ENCODE results near the gene SPEM1. TPM values are rescaled to one million over a fixed set of nuclear protein-coding genes. Genes with fewer than 3 reads are reported as not detected.

The SPEM1 gene
- total RNA-seq, 1 experiment from 2014 or later = 1.1 TPM

GRCh38 chr17:7382901-7383300, 37.2 kb upstream of the SPEM1 start:
- H3F3A ChIP-seq (ENCODE audit: insufficient read depth, low read depth) = no peaks in the 10 kb centered on the region
- H3K27ac ChIP-seq = no peak overlapping the region
- no peaks in the 10 kb centered on the region for H3K9me2 ChIP-seq (ENCODE audit: insufficient read depth)
- H3K27me3 ChIP-seq (ENCODE audit: insufficient read depth, low read depth) = no peaks in the 10 kb centered on the region
- TF ChIP-seq CTCF (conservative IDR thresholded peaks at IDR 0.05) = no peak
- no peak for TF ChIP-seq EZH2 (IDR thresholded peaks at IDR 0.05; ENCODE audit: low read depth)
- no peaks in the 10 kb centered on the region for H3K4me1 ChIP-seq (replicated peaks; ENCODE audit: insufficient read depth)
- no TSS peak for BruUV-seq (replicated peaks)
- no peak overlapping the region for H2AFZ ChIP-seq
- no peak overlapping the region for H3K4me3 ChIP-seq
- CTCF ChIA-PET = interaction anchor here (0.6 kb wide), 2 partner anchors 25 to 765 kb away, joined by 5 to 6 read pairs; no protein-coding TSS in a partner anchor
- 0 out of 2 replicates have a peak, but pooled peaks cover 4% of the 10 kb centered on the region for H3K79me2 ChIP-seq (ENCODE audit: low read depth)
- no peak overlapping the region for H3K4me2 ChIP-seq
- no peak for DNase-seq
- no peaks in the 10 kb centered on the region for H3K9me3 ChIP-seq (ENCODE audit: insufficient read depth, low read depth)
- no peaks in the 10 kb centered on the region for H3K36me3 ChIP-seq (ENCODE audit: low read depth)
- no peaks in the 10 kb centered on the region for H4K20me1 ChIP-seq (ENCODE audit: insufficient read depth)
- intact Hi-C loops (cut with micrococcal nuclease; ENCODE audit: unreplicated experiment) = no loop called here
- POLR2A ChIA-PET (ENCODE audit: unreplicated experiment) = interaction anchor here (0.6 kb wide), 1 partner anchor 8 kb away, joined by 5 read pairs; no protein-coding TSS in a partner anchor

- Histone ChIP-seq H3K9me2 (ENCODE audit: insufficient read depth) (no peaks in the 10 kb centered on the region), H3K27me3 (ENCODE audit: insufficient read depth, low read depth) (no peaks in the 10 kb centered on the region), H3K36me3 (ENCODE audit: low read depth) (no peaks in the 10 kb centered on the region), H2AFZ (no peak overlapping the region), H3K4me2 (no peak overlapping the region), H3F3A (ENCODE audit: insufficient read depth, low read depth) (no peaks in the 10 kb centered on the region), H3K4me3 (no peak overlapping the region), H4K20me1 (ENCODE audit: insufficient read depth) (no peaks in the 10 kb centered on the region), H3K79me2 (ENCODE audit: low read depth) (0 out of 2 replicates have a peak, but pooled peaks cover 4% of the 10 kb centered on the region), H3K27ac (no peak overlapping the region), H3K9me3 (ENCODE audit: insufficient read depth, low read depth) (no peaks in the 10 kb centered on the region), H3K4me1 (replicated peaks; ENCODE audit: insufficient read depth) (no peaks in the 10 kb centered on the region)
- ChIA-PET CTCF (interaction anchor here (0.6 kb wide), 2 partner anchors 25 to 765 kb away, joined by 5 to 6 read pairs; no protein-coding TSS in a partner anchor), POLR2A (ENCODE audit: unreplicated experiment) (no interaction called here)
- DNase-seq = no peak
- intact Hi-C loops (cut with micrococcal nuclease; ENCODE audit: unreplicated experiment) = no loop called here
- TF ChIP-seq EZH2 (IDR thresholded peaks at IDR 0.05; ENCODE audit: low read depth) = no peak
- no peak for TF ChIP-seq CTCF (conservative IDR thresholded peaks at IDR 0.05)
- BruUV-seq (replicated peaks) = no TSS peak
These were observed 36.8 kb upstream of the SPEM1 start for GRCh38 chr17:7383371-7383741.

- ChIA-PET POLR2A (ENCODE audit: unreplicated experiment) (interaction anchor here (0.6 kb wide), 1 partner anchor 60 kb away, joined by 3 read pairs; no protein-coding TSS in a partner anchor), CTCF (interaction anchor here (0.6 kb wide), 1 partner anchor 17 kb away, joined by 3 read pairs; no protein-coding TSS in a partner anchor)
- TF ChIP-seq CTCF (conservative IDR thresholded peaks at IDR 0.05) (no peak), EZH2 (IDR thresholded peaks at IDR 0.05; ENCODE audit: low read depth) (no peak)
- Histone ChIP-seq H3F3A (ENCODE audit: insufficient read depth, low read depth) (no peaks in the 10 kb centered on the region), H3K79me2 (ENCODE audit: low read depth) (0 out of 2 replicates have a peak, but pooled peaks cover 4% of the 10 kb centered on the region), H4K20me1 (ENCODE audit: insufficient read depth) (no peaks in the 10 kb centered on the region), H3K36me3 (ENCODE audit: low read depth) (no peaks in the 10 kb centered on the region), H3K4me2 (no peak overlapping the region), H3K9me3 (ENCODE audit: insufficient read depth, low read depth) (no peaks in the 10 kb centered on the region), H3K27ac (no peak overlapping the region), H3K4me3 (no peak overlapping the region), H3K4me1 (replicated peaks; ENCODE audit: insufficient read depth) (no peaks in the 10 kb centered on the region), H2AFZ (no peak overlapping the region), H3K9me2 (ENCODE audit: insufficient read depth) (no peaks in the 10 kb centered on the region), H3K27me3 (ENCODE audit: insufficient read depth, low read depth) (no peaks in the 10 kb centered on the region)
- intact Hi-C loops (cut with micrococcal nuclease; ENCODE audit: unreplicated experiment) = no loop called here
- BruUV-seq (replicated peaks) = no TSS peak
- no peak for DNase-seq
These were observed 36.2 kb upstream of the SPEM1 start for GRCh38 chr17:7383742-7384488.

Measured in PC-9 (cell line).